ENCODE measurements around the gene GEMIN5. TPM values are rescaled to one million over a fixed set of nuclear protein-coding genes. Genes with fewer than 3 reads are reported as not detected.
"Not testable (repeated sequence)": the region's sequence is repeated elsewhere in the genome, so short reads cannot be mapped to it uniquely, and the experiment has no call there.

GEMIN5 gene
- total RNA-seq, 2 experiments from 2014 or later: 17.4 to 21.0 TPM

GRCh38 chr5:154937186-154937717 is 759 bp downstream of the GEMIN5 start:
- CTCF ChIA-PET: interaction anchor here (1.0 to 1.7 kb wide), 4 partner anchors 10 to 288 kb away, joined by 3 to 4 read pairs (median 4); partner anchors contain the start of gene CNOT8
- peaks cover 17% of the 10 kb centered on the region for H3K36me3 Mint-ChIP-seq
- no peaks in the 10 kb centered on the region for H3K9me3 Mint-ChIP-seq (ENCODE audit: low read depth)
- no peak for DNase-seq
- H3K4me1 Mint-ChIP-seq: peaks cover 51% of the 10 kb centered on the region
- no peaks in the 10 kb centered on the region for H3K27me3 Mint-ChIP-seq
- H3K4me3 Mint-ChIP-seq: peak overlapping the region; percentile 88
- H3K27ac Mint-ChIP-seq: peak overlapping the region; percentile 82
- no peak for ATAC-seq

- ATAC-seq (no peak), DNase-seq (no peak)
- no peaks in the 10 kb centered on the region for H3K27me3 Mint-ChIP-seq
- H3K36me3 Mint-ChIP-seq: peaks cover 26% of the 10 kb centered on the region
- H3K9me3 Mint-ChIP-seq (ENCODE audit: low read depth): no peaks in the 10 kb centered on the region
- no peak overlapping the region for H3K4me3 Mint-ChIP-seq
- no peak overlapping the region for H3K27ac Mint-ChIP-seq
- H3K4me1 Mint-ChIP-seq: peaks cover 36% of the 10 kb centered on the region
- CTCF ChIA-PET: no interaction called here
Measured at GRCh38 chr5:154934881-154935280, 3.1 kb downstream of the GEMIN5 start.

GRCh38 chr5:154933537-154933936 is 4.5 kb downstream of the GEMIN5 start:
- no peak for DNase-seq

GRCh38 chr5:154923441-154924430 is 14.3 kb downstream of the GEMIN5 start:
- Mint-ChIP-seq H3K4me1 (no peaks in the 10 kb centered on the region), H3K27me3 (no peaks in the 10 kb centered on the region), H3K9me3 (ENCODE audit: low read depth) (no peaks in the 10 kb centered on the region), H3K27ac (no peak overlapping the region), H3K4me3 (no peak overlapping the region), H3K36me3 (peaks cover 29% of the 10 kb centered on the region)
- ATAC-seq (no peak), DNase-seq (no peak)
- CTCF ChIA-PET: interaction anchor here (1.7 kb wide), 1 partner anchor 14 kb away, joined by 3 read pairs; the partner anchor contains the start of gene GEMIN5

More at GRCh38 chr5:154933537-154933936, 4.5 kb downstream of the GEMIN5 start:
- no peak for ATAC-seq
- CTCF ChIA-PET: no interaction called here
- Mint-ChIP-seq H3K36me3 (peaks cover 26% of the 10 kb centered on the region), H3K9me3 (ENCODE audit: low read depth) (no peaks in the 10 kb centered on the region), H3K4me3 (no peak overlapping the region), H3K4me1 (peaks cover 26% of the 10 kb centered on the region), H3K27me3 (no peaks in the 10 kb centered on the region), H3K27ac (no peak overlapping the region)

GRCh38 chr5:154917757-154918156 is 20.3 kb downstream of the GEMIN5 start:
- no peaks in the 10 kb centered on the region for H3K27me3 Mint-ChIP-seq
- CTCF ChIA-PET: interaction anchor here (1.3 to 1.4 kb wide), 2 partner anchors 11 to 267 kb away, joined by 4 read pairs; no protein-coding TSS in a partner anchor
- H3K4me1 Mint-ChIP-seq: no peaks in the 10 kb centered on the region
- H3K9me3 Mint-ChIP-seq (ENCODE audit: low read depth): no peaks in the 10 kb centered on the region
- no peak for ATAC-seq
- H3K36me3 Mint-ChIP-seq: peaks cover 22% of the 10 kb centered on the region
- H3K4me3 Mint-ChIP-seq: no peak overlapping the region
- no peak for DNase-seq
- H3K27ac Mint-ChIP-seq: no peak overlapping the region

GRCh38 chr5:154916874-154917273 is 21.1 kb downstream of the GEMIN5 start:
- Mint-ChIP-seq H3K36me3 (peaks cover 27% of the 10 kb centered on the region), H3K4me3 (no peak overlapping the region), H3K9me3 (ENCODE audit: low read depth) (no peaks in the 10 kb centered on the region), H3K27ac (no peak overlapping the region), H3K27me3 (no peaks in the 10 kb centered on the region), H3K4me1 (no peaks in the 10 kb centered on the region)
- CTCF ChIA-PET: interaction anchor here (1.3 to 1.6 kb wide), 3 partner anchors 10 to 266 kb away, joined by 3 to 4 read pairs (median 4); no protein-coding TSS in a partner anchor
- DNase-seq: no peak
- ATAC-seq: no peak

GRCh38 chr5:154905601-154906000 is 32.4 kb downstream of the GEMIN5 start:
- H3K27ac Mint-ChIP-seq; H3K4me3 Mint-ChIP-seq; H3K9me3 Mint-ChIP-seq (ENCODE audit: low read depth); H3K27me3 Mint-ChIP-seq; CTCF ChIA-PET; H3K4me1 Mint-ChIP-seq; DNase-seq; ATAC-seq: not testable (repeated sequence)
- peaks cover 31% of the 10 kb centered on the region for H3K36me3 Mint-ChIP-seq

GRCh38 chr5:154901913-154902312 is 36.1 kb downstream of the GEMIN5 start:
- ATAC-seq: no peak
- no peak for DNase-seq
- CTCF ChIA-PET: interaction anchor here (1.5 kb wide), 1 partner anchor 255 kb away, joined by 3 read pairs; no protein-coding TSS in a partner anchor
- Mint-ChIP-seq H3K4me3 (no peak overlapping the region), H3K36me3 (peaks cover 34% of the 10 kb centered on the region), H3K27me3 (no peaks in the 10 kb centered on the region), H3K27ac (no peak overlapping the region), H3K9me3 (ENCODE audit: low read depth) (no peaks in the 10 kb centered on the region), H3K4me1 (no peaks in the 10 kb centered on the region)

GRCh38 chr5:154901276-154901675 is 36.7 kb downstream of the GEMIN5 start:
- no peaks in the 10 kb centered on the region for H3K27me3 Mint-ChIP-seq
- H3K36me3 Mint-ChIP-seq: peaks cover 34% of the 10 kb centered on the region
- DNase-seq: no peak
- ATAC-seq: no peak
- CTCF ChIA-PET: no interaction called here
- H3K9me3 Mint-ChIP-seq (ENCODE audit: low read depth): no peaks in the 10 kb centered on the region
- no peak overlapping the region for H3K4me3 Mint-ChIP-seq
- H3K4me1 Mint-ChIP-seq: no peaks in the 10 kb centered on the region
- H3K27ac Mint-ChIP-seq: no peak overlapping the region

GRCh38 chr5:154900066-154900465 is 37.9 kb downstream of the GEMIN5 start:
- Mint-ChIP-seq H3K4me3 (no peak overlapping the region), H3K9me3 (ENCODE audit: low read depth) (no peaks in the 10 kb centered on the region), H3K4me1 (no peaks in the 10 kb centered on the region), H3K36me3 (peaks cover 36% of the 10 kb centered on the region), H3K27ac (no peak overlapping the region), H3K27me3 (no peaks in the 10 kb centered on the region)
- DNase-seq (no peak), ATAC-seq (no peak)
- CTCF ChIA-PET: no interaction called here

GRCh38 chr5:154899151-154899816 is 38.7 kb downstream of the GEMIN5 start:
- no peaks in the 10 kb centered on the region for H3K9me3 Mint-ChIP-seq (ENCODE audit: low read depth)
- CTCF ChIA-PET: no interaction called here
- no peak overlapping the region for H3K4me3 Mint-ChIP-seq
- ATAC-seq (no peak), DNase-seq (no peak)
- peaks cover 34% of the 10 kb centered on the region for H3K36me3 Mint-ChIP-seq
- H3K27me3 Mint-ChIP-seq: no peaks in the 10 kb centered on the region
- H3K27ac Mint-ChIP-seq: no peak overlapping the region
- H3K4me1 Mint-ChIP-seq: no peaks in the 10 kb centered on the region

GRCh38 chr5:154898210-154898609 is 39.8 kb downstream of the GEMIN5 start:
- no peaks in the 10 kb centered on the region for H3K9me3 Mint-ChIP-seq (ENCODE audit: low read depth)
- no peaks in the 10 kb centered on the region for H3K27me3 Mint-ChIP-seq
- H3K4me3 Mint-ChIP-seq: no peak overlapping the region
- CTCF ChIA-PET: no interaction called here
- DNase-seq: no peak
- ATAC-seq: no peak
- no peak overlapping the region for H3K27ac Mint-ChIP-seq
- H3K4me1 Mint-ChIP-seq: no peaks in the 10 kb centered on the region
- H3K36me3 Mint-ChIP-seq: peaks cover 39% of the 10 kb centered on the region

GRCh38 chr5:154896562-154897165 is 41.3 kb downstream of the GEMIN5 start:
- no peak for ATAC-seq
- Mint-ChIP-seq H3K36me3 (peaks cover 37% of the 10 kb centered on the region), H3K4me1 (peaks cover 2% of the 10 kb centered on the region), H3K27me3 (no peaks in the 10 kb centered on the region), H3K9me3 (ENCODE audit: low read depth) (no peaks in the 10 kb centered on the region), H3K27ac (no peak overlapping the region), H3K4me3 (no peak overlapping the region)
- no peak for DNase-seq
- CTCF ChIA-PET: interaction anchor here (0.7 kb wide), 1 partner anchor 12 kb away, joined by 4 read pairs; no protein-coding TSS in a partner anchor
